Measurements from ENCODE around the gene MARS2.

GRCh38 chr2:197673106-197673505 lies 32.1 kb upstream of the MARS2 start:
- TF ChIP-seq, protein P1, sequence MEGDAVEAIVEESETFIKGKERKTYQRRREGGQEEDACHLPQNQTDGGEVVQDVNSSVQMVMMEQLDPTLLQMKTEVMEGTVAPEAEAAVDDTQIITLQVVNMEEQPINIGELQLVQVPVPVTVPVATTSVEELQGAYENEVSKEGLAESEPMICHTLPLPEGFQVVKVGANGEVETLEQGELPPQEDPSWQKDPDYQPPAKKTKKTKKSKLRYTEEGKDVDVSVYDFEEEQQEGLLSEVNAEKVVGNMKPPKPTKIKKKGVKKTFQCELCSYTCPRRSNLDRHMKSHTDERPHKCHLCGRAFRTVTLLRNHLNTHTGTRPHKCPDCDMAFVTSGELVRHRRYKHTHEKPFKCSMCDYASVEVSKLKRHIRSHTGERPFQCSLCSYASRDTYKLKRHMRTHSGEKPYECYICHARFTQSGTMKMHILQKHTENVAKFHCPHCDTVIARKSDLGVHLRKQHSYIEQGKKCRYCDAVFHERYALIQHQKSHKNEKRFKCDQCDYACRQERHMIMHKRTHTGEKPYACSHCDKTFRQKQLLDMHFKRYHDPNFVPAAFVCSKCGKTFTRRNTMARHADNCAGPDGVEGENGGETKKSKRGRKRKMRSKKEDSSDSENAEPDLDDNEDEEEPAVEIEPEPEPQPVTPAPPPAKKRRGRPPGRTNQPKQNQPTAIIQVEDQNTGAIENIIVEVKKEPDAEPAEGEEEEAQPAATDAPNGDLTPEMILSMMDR (conservative IDR thresholded peaks at IDR 0.05 in 1 of 2, IDR thresholded peaks at IDR 0.05 in 1 of 2; ENCODE audit: low read depth in 1 of 2, low read length in 2 of 2), result no peak
- TF ChIP-seq EZH2 (IDR thresholded peaks at IDR 0.05; ENCODE audit: low read length, missing control alignments), result no peak

Measured in fibroblast of lung (primary cell).